ENCODE data around the gene CCDC149.

GRCh38 chr4:24915121-24915922 is 2.5 kb upstream of the CCDC149 start:
- TF ChIP-seq, protein P1, sequence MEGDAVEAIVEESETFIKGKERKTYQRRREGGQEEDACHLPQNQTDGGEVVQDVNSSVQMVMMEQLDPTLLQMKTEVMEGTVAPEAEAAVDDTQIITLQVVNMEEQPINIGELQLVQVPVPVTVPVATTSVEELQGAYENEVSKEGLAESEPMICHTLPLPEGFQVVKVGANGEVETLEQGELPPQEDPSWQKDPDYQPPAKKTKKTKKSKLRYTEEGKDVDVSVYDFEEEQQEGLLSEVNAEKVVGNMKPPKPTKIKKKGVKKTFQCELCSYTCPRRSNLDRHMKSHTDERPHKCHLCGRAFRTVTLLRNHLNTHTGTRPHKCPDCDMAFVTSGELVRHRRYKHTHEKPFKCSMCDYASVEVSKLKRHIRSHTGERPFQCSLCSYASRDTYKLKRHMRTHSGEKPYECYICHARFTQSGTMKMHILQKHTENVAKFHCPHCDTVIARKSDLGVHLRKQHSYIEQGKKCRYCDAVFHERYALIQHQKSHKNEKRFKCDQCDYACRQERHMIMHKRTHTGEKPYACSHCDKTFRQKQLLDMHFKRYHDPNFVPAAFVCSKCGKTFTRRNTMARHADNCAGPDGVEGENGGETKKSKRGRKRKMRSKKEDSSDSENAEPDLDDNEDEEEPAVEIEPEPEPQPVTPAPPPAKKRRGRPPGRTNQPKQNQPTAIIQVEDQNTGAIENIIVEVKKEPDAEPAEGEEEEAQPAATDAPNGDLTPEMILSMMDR (IDR thresholded peaks at IDR 0.05; ENCODE audit: low read length): no peak; the same call in 1 of the 2 replicates
- TF ChIP-seq EZH2 (optimal IDR thresholded peaks at IDR 0.05; ENCODE audit: low read depth, low read length): no peak
- no peak for TF ChIP-seq EZH2phosphoT487 (IDR thresholded peaks at IDR 0.05; ENCODE audit: low read length)
